Mucosa of gallbladder (tissue), 1 donor: ENCODE results near the gene KRTAP9-2. TPM values are rescaled to one million over a fixed set of nuclear protein-coding genes. Genes with fewer than 3 reads are reported as not detected.
"Not testable (repeated sequence)": the region's sequence is repeated elsewhere in the genome, so short reads cannot be mapped to it uniquely, and the experiment has no call there.

Source experiments
- DNase-seq: peaks from one replicate; pipeline ENCODE4 v3.0.0-alpha.2; 2020; ENCODE audit warnings: low spot score
- total RNA-seq: library from RNA; stranded (reverse); gene quantifications from one replicate; pipeline ENCODE4 v1.2.1, GENCODE V29; 2021
- donor health status: DM: no; HTN: no; CAD: no.

KRTAP9-2 gene
- total RNA-seq, result not detected

- DNase-seq, result not testable (repeated sequence)
These were observed at the start of gene KRTAP9-2 for GRCh38 chr17:41226598-41227095. Gene KRTAP9-2, plus strand, starts transcription at chr17:41226648. Its CDS starts 7 bp downstream, at chr17:41226655.

- DNase-seq, result no peak
These were observed 49.6 kb upstream of the KRTAP9-2 start for GRCh38 chr17:41176744-41177387.

- DNase-seq, result no peak
These were observed 48.6 kb upstream of the KRTAP9-2 start, which contains the start of gene KRTAP4-2 for GRCh38 chr17:41177727-41178271. Gene KRTAP4-2, minus strand, starts transcription at chr17:41178221. Its CDS starts 57 bp downstream, at chr17:41178164.

GRCh38 chr17:41178341-41178740 lies 48.1 kb upstream of the KRTAP9-2 start:
- no peak for DNase-seq

- DNase-seq, result no peak
These were observed 47.4 kb upstream of the KRTAP9-2 start for GRCh38 chr17:41178843-41179616.

GRCh38 chr17:41184480-41184961 lies 41.9 kb upstream of the KRTAP9-2 start, which contains the start of gene KRTAP4-1:
Gene KRTAP4-1, minus strand, starts transcription at chr17:41184911. Its CDS starts 57 bp downstream, at chr17:41184854.
- no peak for DNase-seq

- DNase-seq, result no peak
These were observed 41.4 kb upstream of the KRTAP9-2 start for GRCh38 chr17:41185001-41185400.

GRCh38 chr17:41186872-41187271 lies 39.6 kb upstream of the KRTAP9-2 start:
- no peak for DNase-seq

- not testable (repeated sequence) for DNase-seq
These were observed 36.6 kb upstream of the KRTAP9-2 start, which contains the start of gene KRTAP9-1 for GRCh38 chr17:41189837-41190318. Gene KRTAP9-1, plus strand, starts transcription at chr17:41189887. Its CDS starts 0 bp downstream, at chr17:41189887.

GRCh38 chr17:41190328-41190727 lies 36.1 kb upstream of the KRTAP9-2 start:
- no peak for DNase-seq

GRCh38 chr17:41196068-41196467 lies 30.4 kb upstream of the KRTAP9-2 start:
- DNase-seq, result no peak

- DNase-seq, result no peak
These were observed 26.9 kb upstream of the KRTAP9-2 start for GRCh38 chr17:41199421-41200078.

GRCh38 chr17:41211845-41212466 lies 14.5 kb upstream of the KRTAP9-2 start:
- no peak for DNase-seq

GRCh38 chr17:41212524-41213169 lies 13.8 kb upstream of the KRTAP9-2 start:
- no peak for DNase-seq

GRCh38 chr17:41215681-41216080 lies 10.8 kb upstream of the KRTAP9-2 start:
- DNase-seq, result no peak

GRCh38 chr17:41223821-41224220 lies 2.6 kb upstream of the KRTAP9-2 start:
- no peak for DNase-seq

GRCh38 chr17:41226051-41226450 lies 397 bp upstream of the KRTAP9-2 start:
- DNase-seq, result no peak

GRCh38 chr17:41230094-41230493 lies 3.6 kb downstream of the KRTAP9-2 start:
- no peak for DNase-seq

- no peak for DNase-seq
These were observed 5.3 kb downstream of the KRTAP9-2 start for GRCh38 chr17:41231731-41232130.

GRCh38 chr17:41232399-41233105 lies 6.1 kb downstream of the KRTAP9-2 start, which contains the start of gene KRTAP9-3:
Gene KRTAP9-3, plus strand, starts transcription at chr17:41232449. Its CDS starts 53 bp downstream, at chr17:41232502.
- not testable (repeated sequence) for DNase-seq
